ENCODE results near the gene NPAS1.

The NPAS1 gene, protein sequence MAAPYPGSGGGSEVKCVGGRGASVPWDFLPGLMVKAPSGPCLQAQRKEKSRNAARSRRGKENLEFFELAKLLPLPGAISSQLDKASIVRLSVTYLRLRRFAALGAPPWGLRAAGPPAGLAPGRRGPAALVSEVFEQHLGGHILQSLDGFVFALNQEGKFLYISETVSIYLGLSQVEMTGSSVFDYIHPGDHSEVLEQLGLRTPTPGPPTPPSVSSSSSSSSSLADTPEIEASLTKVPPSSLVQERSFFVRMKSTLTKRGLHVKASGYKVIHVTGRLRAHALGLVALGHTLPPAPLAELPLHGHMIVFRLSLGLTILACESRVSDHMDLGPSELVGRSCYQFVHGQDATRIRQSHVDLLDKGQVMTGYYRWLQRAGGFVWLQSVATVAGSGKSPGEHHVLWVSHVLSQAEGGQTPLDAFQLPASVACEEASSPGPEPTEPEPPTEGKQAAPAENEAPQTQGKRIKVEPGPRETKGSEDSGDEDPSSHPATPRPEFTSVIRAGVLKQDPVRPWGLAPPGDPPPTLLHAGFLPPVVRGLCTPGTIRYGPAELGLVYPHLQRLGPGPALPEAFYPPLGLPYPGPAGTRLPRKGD

GRCh38 chr19:47019431-47020041 is at the start of gene NPAS1:
TSS of gene NPAS1 (plus strand) at chr19:47019837. CDS start at chr19:47021048, 1,211 bp downstream.
- DNase-seq, result peak in 1 of 2 experiments; percentile 11

- DNase-seq, result no peak
Observed at GRCh38 chr19:46970815-46971214, 48.8 kb upstream of the NPAS1 start.

- no peak for DNase-seq
Observed at GRCh38 chr19:46972311-46972710, 47.3 kb upstream of the NPAS1 start.

- DNase-seq, result no peak
Observed at GRCh38 chr19:46974181-46974580, 45.5 kb upstream of the NPAS1 start.

- peak in 1 of 2 experiments; percentile 72 for DNase-seq
Observed at GRCh38 chr19:46975011-46975924, 44.4 kb upstream of the NPAS1 start.

DNA sequence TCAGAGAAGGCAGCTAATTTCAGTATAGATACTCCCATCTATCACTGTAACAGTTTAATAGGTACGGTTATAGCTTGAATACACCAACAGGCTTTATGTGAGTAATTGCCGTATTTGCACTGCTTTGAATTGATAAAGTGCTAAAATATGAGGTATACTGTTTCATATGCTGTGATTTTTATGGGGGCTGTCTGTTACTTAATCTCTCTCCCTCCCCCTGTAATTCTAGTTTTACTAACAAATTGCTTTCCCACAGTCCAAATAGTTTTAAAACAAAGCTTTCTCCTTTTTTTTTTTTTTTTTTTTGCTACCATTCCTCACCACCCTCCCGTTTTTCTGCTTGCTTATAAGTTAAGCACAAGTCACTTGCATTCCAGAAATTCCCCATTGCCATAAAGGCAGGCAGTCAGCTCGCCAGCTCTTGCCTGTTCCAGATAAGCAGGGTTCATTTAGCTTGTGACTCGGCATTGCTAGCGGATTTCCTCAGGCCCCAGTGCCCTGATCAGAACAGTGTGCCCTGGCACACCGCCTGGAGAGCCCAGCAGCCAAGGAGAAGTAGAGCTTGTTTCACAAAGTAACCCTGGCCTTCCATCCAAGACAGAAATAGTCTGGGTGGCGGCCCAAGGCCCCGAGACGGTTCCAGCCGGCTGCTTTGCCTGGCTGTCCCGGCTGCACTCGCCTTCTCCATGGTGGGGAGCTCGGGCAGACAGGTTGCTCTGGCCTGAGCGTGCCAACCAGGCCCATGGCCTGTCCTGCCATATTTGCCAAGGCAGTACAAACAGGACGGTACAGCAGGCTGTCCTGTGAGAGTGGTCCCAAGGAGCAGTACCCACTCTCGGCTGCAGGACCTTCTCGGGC is 43.5 kb upstream of the NPAS1 start:
- DNase-seq, result no peak

GRCh38 chr19:46976845-46977320 is 42.8 kb upstream of the NPAS1 start:
- no peak for DNase-seq

GRCh38 chr19:46977548-46977947 is 42.1 kb upstream of the NPAS1 start:
- no peak for DNase-seq

- DNase-seq, result no peak
Observed at GRCh38 chr19:46978171-46978869, 41.3 kb upstream of the NPAS1 start.

GRCh38 chr19:46979126-46980105 is 40.2 kb upstream of the NPAS1 start:
- DNase-seq, result peak; percentile 88 to 94

GRCh38 chr19:46980761-46981160 is 38.9 kb upstream of the NPAS1 start:
- no peak for DNase-seq

- DNase-seq, result no peak
Observed at GRCh38 chr19:46981286-46981945, 38.2 kb upstream of the NPAS1 start.

- no peak for DNase-seq
Observed at GRCh38 chr19:46983097-46983496, 36.5 kb upstream of the NPAS1 start.

GRCh38 chr19:46984077-46985010 is 35.3 kb upstream of the NPAS1 start:
- no peak for DNase-seq

GRCh38 chr19:46985542-46986415 is 33.9 kb upstream of the NPAS1 start:
- no peak for DNase-seq

GRCh38 chr19:46988614-46989230 is 30.9 kb upstream of the NPAS1 start:
- DNase-seq, result no peak

Data from NCI-H524 (cell line).